NCI-H510A (cell line): ENCODE measurements around the gene DAND5.
A peak's percentile ranks its signal among the peaks of the same experiment; 100 is the strongest.
"Not testable (repeated sequence)": the region's sequence is repeated elsewhere in the genome, so short reads cannot be mapped to it uniquely, and the experiment has no call there.

ENCODE experiments used
- DNase-seq: peaks from one replicate; lab custom pipeline; 2025; lab: John Stamatoyannopoulos, UW

The DAND5 gene

GRCh38 chr19:12946092-12946721 lies 23.2 kb upstream of the DAND5 start:
- DNase-seq: peak; percentile 39

- no peak for DNase-seq
These were observed 22.5 kb upstream of the DAND5 start for GRCh38 chr19:12946731-12947496.

- no peak for DNase-seq
These were observed 21.4 kb upstream of the DAND5 start for GRCh38 chr19:12947702-12948611.

- no peak for DNase-seq
These were observed 20.6 kb upstream of the DAND5 start for GRCh38 chr19:12948612-12949362.

GRCh38 chr19:12949363-12950283 lies 19.8 kb upstream of the DAND5 start:
- no peak for DNase-seq

GRCh38 chr19:12952050-12952449 lies 17.3 kb upstream of the DAND5 start:
- DNase-seq: not testable (repeated sequence)

GRCh38 chr19:12952488-12953137 lies 16.8 kb upstream of the DAND5 start:
- no peak for DNase-seq

GRCh38 chr19:12953138-12953798 lies 16.1 kb upstream of the DAND5 start:
- no peak for DNase-seq

GRCh38 chr19:12953799-12954611 lies 15.4 kb upstream of the DAND5 start:
- DNase-seq: no peak

GRCh38 chr19:12954612-12954962 lies 14.8 kb upstream of the DAND5 start:
- no peak for DNase-seq

GRCh38 chr19:12955575-12955974 lies 13.8 kb upstream of the DAND5 start:
- not testable (repeated sequence) for DNase-seq

- DNase-seq: no peak
These were observed 13.4 kb upstream of the DAND5 start for GRCh38 chr19:12955996-12956395.

GRCh38 chr19:12956446-12957388 lies 12.7 kb upstream of the DAND5 start, which contains the start of gene GADD45GIP1:
TSS of gene GADD45GIP1 (minus strand) at chr19:12957223. CDS start at chr19:12957212, 11 bp downstream.
- DNase-seq: peak; percentile 78

- not testable (repeated sequence) for DNase-seq
These were observed 11.9 kb upstream of the DAND5 start for GRCh38 chr19:12957389-12957952.

GRCh38 chr19:12959481-12959880 lies 9.9 kb upstream of the DAND5 start:
- no peak for DNase-seq

GRCh38 chr19:12965017-12965811 lies 4.2 kb upstream of the DAND5 start:
- peak; percentile 54 for DNase-seq

GRCh38 chr19:12965812-12966135 lies 3.6 kb upstream of the DAND5 start:
- no peak for DNase-seq
